HPDE6-E6E7 (cell line): ENCODE measurements around the gene ABCA13.

Source experiments
- DNase-seq: peaks from one replicate; pipeline ENCODE4 v3.0.0; 2011; ENCODE audit warnings: missing footprints; ENCODE audit errors: extremely low spot score

The ABCA13 gene

DNA sequence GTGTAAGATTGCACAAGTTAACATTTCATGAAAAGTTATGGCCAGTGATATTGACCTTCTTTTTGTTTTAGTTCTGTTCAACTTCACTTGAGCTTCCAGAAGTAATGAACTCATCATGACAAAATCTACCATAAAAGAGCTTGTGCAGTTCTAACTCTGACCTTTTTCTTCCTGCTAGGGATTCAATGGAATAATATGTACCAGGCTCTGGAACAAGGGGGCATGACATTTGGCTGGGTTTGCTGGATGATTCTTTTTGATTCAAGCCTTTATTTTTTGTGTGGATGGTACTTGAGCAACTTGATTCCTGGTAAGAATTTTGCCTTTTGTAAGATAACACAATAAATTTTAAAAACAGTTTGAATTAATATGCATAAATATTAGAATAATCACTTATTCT lies 205.0 kb downstream of the ABCA13 start:
- no peak for DNase-seq

- DNase-seq = no peak
Observed at GRCh38 chr7:48380921-48381320, 209.7 kb downstream of the ABCA13 start.

- no peak for DNase-seq
Observed at GRCh38 chr7:48381571-48381970, 210.3 kb downstream of the ABCA13 start.

DNA sequence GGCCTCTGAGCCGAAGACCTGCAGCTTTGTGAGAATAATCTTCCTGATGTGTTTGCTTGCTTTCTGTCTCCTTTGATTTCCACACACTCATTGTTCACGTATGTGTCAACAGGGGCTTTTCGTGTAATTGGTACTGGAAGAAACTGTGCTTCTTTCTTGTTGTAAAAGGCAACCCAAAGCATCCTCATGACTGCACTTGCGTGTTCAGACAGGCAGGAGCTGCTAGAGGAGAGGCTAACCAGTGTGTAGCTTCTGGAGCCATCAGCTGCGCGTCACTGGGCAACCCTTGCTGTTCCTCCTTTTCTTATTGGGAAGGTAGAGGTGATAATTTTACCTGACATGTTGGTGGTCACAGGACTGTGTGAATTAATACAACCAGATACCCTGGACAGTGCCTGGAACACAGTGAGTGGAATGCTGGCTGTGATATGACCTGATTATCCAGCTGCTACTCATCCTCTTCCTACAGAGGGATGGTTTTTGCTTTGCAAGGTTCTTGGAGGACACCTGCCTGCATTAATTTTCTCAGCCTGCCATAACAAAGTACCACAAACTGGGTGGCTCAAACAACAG lies 213.0 kb downstream of the ABCA13 start:
- DNase-seq = no peak

- no peak for DNase-seq
Observed at GRCh38 chr7:48387932-48388331, 216.7 kb downstream of the ABCA13 start.

GRCh38 chr7:48388911-48389310 lies 217.7 kb downstream of the ABCA13 start:
- DNase-seq = no peak

- peak; percentile 51 for DNase-seq
Observed at GRCh38 chr7:48389977-48390376, 218.7 kb downstream of the ABCA13 start.

- no peak for DNase-seq
Observed at GRCh38 chr7:48390388-48391327, 219.4 kb downstream of the ABCA13 start.

- DNase-seq = no peak
Observed at GRCh38 chr7:48398191-48398590, 226.9 kb downstream of the ABCA13 start.

- DNase-seq = no peak
Observed at GRCh38 chr7:48402721-48403120, 231.5 kb downstream of the ABCA13 start.

- no peak for DNase-seq
Observed at GRCh38 chr7:48408731-48409130, 237.5 kb downstream of the ABCA13 start.

DNA sequence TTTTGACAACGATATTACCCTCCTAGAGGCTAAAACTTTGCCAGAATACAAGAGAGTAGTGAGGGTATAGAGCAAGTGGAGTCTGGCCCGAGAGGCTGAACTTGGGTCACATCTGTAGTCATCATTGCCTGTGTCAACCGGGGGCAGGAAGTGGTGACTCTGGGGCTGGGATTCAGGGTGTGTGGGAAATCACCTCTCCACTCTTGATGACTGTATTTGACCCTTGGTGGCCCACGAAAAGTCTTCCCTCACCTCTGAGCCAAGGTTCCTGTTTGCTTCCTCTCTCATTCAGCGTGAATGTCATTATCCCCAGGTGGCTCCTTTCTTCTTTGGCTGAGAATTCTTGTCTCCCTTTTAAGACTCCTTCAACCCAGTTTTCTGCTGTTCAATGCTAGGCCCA lies 240.4 kb downstream of the ABCA13 start:
- no peak for DNase-seq

DNA sequence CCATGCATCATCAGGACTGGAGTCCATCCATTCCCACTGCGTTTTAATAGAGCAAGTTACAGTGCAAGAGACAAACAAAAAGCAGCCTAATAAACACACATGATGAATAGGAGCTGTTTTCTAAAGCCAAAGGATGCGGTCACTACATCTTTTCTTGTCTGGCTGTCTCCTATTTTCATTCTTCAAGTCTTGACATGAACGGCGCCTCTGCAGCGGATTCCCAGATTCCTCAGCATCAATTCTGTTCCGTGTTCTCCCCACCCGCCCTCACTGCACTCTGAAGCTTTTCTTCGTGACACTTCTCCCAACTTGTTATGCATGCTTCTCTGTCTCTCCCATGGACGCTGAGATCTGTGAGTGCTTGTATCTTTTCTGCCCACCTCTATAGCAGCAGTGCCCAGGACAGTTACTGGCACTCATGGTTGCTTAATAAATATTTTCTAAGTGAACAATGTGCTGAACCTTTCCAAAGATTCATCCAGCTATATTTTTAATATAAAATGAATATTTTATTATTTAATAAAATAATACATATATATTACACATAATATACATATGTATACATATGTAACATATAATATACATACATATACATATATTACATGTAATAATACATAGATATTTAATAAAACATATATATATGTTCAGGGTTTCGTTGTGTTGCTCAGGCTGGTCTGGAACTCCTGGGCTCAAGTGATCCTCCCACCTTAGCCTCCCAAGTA lies 242.9 kb downstream of the ABCA13 start:
- no peak for DNase-seq

GRCh38 chr7:48416327-48416908 lies 245.2 kb downstream of the ABCA13 start:
- DNase-seq = no peak

- no peak for DNase-seq
Observed at GRCh38 chr7:48419401-48419800, 248.1 kb downstream of the ABCA13 start.

- no peak for DNase-seq
Observed at GRCh38 chr7:48420206-48420605, 248.9 kb downstream of the ABCA13 start.

DNA sequence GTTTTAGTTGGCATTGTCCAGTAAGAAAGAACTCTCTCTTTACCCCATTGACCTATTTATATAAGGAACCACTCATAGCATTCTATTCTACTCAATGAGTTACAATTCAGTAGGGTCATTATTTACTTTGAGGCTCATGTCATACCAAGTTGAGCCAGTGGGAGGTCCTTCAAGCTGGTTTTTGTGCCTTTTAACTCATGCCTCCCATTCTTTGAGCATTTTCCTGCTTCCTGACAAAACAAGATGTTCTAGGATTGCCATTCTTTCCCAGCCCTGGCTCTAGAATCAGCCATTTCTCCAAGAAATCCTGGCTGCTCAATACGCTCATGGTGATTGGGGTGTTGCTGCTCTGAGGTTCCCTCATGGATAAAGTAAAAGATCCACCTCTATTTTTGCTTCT lies 250.1 kb downstream of the ABCA13 start:
- no peak for DNase-seq

DNA sequence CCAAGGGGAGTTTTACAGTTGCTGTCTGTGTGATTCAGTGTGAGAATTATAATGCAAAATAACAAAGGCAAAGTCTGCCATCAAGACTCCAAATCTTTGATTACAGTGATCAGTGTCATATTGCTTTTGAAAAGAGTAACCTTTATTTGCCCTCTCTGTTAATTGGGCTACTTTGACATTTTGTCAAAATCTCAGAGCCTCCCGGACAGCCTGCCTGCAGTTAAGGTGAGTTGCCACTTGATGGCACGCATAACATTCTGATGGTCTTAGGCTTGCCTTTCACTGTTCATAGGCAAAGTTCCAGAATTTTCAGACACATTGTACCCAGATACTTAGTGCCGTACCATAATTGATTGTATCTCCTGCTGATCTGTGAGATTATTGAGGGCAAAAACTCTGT lies 253.5 kb downstream of the ABCA13 start:
- no peak for DNase-seq

DNA sequence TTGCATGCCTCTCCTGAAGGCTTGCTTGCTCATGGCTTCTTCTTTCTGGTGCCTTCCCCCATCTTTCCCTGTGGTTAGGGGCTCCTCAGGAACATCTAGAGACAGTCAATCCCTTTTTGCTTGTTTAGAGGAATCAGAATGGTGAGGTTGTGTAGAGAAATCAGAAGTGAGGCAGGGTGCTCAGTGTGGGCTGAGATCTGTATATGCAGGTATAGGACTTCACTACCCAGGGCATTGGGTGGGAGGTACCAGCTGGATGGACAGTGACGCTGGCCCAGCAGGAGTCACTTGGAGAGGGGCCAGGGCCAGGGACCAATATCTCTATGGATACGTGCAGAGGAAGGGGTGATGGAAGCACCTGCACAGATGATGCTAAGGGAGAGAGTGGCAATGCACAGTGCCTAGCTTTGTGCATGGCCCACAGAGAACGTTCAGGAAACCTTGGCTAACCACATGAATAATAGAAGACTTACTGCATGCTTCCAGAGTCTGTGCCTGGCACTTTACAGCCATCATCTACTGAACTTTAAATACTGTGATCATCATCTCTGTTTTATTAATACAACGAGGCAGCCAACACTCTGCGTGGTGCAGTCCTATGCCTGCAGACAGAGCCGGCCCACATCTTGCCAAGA lies 255.2 kb downstream of the ABCA13 start:
- no peak for DNase-seq

GRCh38 chr7:48426966-48427555 lies 255.8 kb downstream of the ABCA13 start:
- peak; percentile 47 for DNase-seq

- DNase-seq = no peak
Observed at GRCh38 chr7:48427671-48428070, 256.4 kb downstream of the ABCA13 start.
